IPS-NIHi7 (cell line): ENCODE measurements around the gene RAP1GAP2.
"Not testable (repeated sequence)": the region's sequence is repeated elsewhere in the genome, so short reads cannot be mapped to it uniquely, and the experiment has no call there.

Experiments
- DNase-seq: peaks from one replicate; pipeline ENCODE4 v3.0.0; 2012; ENCODE audit warnings: mixed read lengths; ENCODE audit errors: extremely low spot score

Gene RAP1GAP2

DNA sequence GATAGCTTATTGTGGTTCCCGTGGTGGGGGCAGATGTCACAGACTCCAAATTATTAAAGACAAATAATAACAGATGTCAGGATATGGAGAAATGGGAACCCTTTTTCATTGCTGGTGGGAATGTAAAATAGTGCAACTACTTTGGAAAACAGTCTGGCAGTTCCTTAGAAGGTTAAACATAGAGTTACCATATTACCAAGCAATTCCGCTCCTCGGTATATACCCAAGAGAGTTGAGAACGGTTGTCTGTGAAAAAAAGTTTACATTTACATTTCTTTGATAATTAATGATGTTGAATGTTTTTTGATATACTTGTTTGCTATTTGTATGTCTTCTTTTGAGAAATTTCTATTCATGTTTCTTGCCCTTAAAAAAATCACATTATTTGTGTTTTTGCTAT is 226.0 kb downstream of the RAP1GAP2 start:
- DNase-seq = no peak

- no peak for DNase-seq
Observed at GRCh38 chr17:3024346-3024745, 228.1 kb downstream of the RAP1GAP2 start.

DNA sequence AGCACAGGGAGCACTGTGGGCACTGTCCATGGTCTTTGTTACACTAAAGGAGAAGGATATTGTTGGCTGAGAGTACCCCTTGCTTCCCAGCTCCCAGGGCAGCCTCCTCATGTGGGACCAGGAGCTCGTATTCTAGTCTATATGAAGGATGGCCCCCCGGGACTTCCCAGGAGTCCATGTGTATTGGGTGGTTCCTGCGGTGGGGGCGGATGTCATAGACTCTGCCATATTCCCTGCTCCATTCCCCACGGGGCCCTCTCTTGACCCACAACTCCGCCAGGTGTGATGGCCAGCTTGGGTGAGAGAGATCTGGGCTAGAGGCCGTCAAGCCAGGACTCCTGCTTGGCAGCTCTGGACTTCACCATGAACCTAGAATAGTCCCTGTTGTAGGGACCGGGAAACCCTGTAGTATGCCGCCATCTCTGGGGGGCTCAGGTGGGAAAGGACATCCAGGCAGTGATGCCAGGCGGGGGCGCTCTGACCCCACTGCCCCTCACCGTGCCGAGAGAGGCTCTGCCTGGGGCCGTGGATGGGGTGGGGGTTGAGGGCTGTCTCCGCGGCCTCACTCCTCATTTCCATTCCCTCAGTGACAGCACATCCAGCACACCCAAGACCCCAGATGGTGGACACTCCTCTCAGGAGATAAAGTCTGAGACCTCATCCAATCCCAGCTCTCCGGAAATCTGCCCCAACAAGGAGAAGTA is 229.3 kb downstream of the RAP1GAP2 start:
- no peak for DNase-seq

- no peak for DNase-seq
Observed at GRCh38 chr17:3026125-3026855, 230.1 kb downstream of the RAP1GAP2 start.

GRCh38 chr17:3026856-3027751 is 230.9 kb downstream of the RAP1GAP2 start:
- no peak for DNase-seq

DNA sequence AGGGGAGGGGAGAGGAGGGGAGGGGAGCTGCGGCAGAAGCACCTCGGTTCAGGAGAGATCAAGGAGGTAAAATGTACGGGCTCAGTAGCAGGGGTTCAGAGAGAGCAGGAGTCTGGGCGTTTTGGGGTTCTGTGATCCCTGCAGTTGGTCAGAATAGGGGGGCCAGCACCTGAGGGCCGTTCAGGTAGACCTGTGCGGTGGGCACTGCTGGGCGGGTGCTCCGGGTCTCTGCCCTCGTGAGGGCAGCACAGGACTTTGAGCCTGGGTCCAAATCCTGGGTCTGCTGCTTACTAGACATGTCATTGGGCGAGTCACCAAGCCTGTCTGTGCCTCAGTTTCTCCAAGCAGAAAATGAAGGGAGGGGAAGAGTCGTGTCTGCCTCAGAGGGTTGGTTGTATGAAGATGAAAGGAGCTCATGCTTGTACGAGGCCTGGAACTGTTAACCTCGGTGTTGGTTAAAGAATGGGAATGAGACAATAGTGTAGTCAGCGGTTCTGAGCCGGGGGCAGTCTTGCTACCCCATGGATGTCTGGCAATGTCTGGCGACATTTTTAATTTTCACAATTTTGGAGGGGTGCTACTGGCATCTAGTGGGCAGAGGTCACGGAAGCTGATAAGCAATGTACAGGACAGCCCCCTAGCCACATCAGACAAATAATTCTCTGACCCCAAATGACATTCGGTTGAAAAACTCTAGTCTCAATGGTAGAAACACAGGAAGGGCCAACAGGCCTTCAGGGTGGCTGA is 231.7 kb downstream of the RAP1GAP2 start:
- DNase-seq = no peak

GRCh38 chr17:3029213-3029913 is 233.1 kb downstream of the RAP1GAP2 start:
- DNase-seq = no peak

- DNase-seq = no peak
Observed at GRCh38 chr17:3030096-3030495, 233.9 kb downstream of the RAP1GAP2 start.

DNA sequence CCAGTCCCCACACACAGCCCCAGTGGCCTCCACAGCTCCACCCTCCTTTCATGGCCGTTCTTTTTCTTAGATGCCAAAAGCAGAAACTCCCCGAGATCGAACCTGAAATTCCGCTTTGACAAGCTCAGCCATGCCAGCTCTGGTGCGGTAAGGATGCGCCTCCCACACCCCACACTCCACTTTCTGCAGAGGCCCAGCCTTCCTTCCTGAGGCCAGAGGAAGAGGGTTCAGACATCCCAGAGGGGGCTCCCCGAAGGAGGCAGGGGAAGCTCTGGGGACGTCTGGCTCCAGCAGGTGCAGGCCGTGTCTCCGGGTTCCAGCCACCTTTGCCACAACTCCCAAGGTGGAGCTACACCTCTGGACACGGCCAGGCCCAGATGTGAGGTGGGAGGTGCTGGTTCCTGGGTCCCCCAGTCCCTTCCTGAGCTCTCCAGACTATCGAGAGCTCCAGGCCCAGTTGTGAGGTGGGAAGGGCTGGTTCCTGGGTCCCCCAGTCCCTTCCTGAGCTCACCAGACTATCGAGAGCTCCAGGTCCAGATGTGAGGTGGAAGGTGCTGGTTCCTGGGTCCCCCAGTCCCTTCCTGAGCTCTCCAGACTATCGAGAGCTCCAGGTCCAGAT is 234.7 kb downstream of the RAP1GAP2 start:
- DNase-seq = not testable (repeated sequence)

DNA sequence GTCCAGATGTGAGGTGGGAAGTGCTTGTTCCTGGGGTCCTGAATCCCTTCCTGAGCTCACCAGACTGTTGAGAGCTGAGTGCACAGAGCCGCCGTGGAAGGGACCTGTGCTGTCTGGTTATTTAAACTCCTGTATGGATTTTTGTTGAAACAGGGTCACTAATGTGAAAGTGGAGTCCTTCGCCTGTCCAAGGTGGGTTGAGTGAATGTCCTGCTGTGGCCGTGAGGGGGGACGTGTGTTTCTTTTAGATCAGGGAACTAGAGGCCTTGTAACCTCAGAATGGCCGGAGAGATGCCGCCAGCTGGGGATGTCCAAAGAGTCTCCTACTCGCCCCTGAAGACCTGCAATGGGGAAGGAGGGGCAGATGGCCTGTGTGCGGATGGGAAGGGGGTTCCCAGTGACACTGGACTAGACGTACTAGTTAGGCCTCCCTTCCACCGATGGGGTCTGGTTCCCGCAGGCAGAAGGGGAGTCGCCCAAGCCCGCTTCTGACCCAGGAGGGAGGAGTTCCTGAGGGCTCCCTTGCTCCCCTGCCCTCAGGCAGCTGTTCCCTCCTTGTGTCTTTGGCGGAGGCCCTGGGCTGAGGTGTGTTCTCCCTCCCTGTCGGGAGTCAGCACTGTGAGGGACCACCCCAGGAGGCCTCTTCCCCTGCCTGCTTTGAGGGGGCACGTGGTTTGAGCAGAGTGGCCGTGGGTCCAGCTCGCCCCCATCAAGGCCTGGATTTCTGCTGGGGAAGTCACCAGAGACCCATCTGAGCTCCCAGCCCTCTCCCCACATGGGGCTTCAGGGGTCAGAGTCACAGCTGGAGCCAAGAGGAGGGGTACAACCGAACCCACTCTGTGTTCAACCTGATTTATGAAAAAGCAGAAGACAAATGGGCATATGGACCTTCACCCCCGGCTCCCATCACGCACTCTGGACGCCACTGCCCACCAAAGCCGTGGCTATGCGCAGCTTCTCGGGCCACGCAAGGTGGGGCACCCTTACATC is 236.3 kb downstream of the RAP1GAP2 start:
- DNase-seq = no peak

- DNase-seq = peak; percentile 5
Observed at GRCh38 chr17:3033248-3033640, 237.0 kb downstream of the RAP1GAP2 start.

DNA sequence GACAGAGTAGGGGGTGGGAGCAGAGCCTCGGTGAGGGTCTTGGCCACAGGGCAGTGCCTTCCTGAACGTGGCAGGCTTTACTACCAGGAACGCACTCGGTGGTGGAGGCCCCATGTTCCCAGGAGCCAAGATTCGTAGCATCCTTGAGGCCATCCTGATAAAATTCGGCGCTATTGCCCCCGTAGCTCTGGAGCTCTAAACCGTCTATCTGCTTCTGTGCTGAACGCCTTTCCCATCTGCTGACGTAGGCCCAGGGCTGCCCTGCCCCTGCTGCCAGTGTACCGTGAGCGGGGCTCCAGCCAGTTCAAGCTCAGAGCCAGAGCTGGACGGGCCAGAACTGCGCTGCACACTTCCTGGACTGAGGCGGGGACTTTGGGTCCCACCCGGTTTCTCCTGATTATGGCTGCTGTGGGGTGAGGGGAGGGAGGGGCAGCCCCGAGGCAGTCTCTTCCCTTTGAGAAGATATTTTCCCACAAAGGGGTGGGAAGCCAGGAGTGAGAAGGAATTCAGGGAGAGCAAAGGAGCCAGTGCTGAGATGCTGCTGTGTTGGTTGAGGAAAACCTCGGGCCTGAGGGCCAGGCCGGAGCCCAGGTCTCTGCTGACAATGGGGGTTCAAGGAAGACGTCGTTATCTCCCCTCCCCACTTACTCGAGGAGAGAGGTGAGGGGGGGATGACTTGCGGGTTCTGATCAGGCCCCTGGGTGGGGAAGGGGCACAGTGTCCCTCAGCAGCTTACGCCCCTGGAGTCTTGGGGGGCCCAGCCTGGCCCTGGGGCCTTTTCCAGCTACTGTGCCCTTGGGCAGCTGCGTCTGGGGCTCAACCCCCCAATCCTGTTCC is 237.7 kb downstream of the RAP1GAP2 start:
- peak; percentile 6 for DNase-seq

GRCh38 chr17:3034578-3034920 is 238.3 kb downstream of the RAP1GAP2 start:
- no peak for DNase-seq

GRCh38 chr17:3035256-3035967 is 239.2 kb downstream of the RAP1GAP2 start:
- DNase-seq = peak; percentile 6

DNA sequence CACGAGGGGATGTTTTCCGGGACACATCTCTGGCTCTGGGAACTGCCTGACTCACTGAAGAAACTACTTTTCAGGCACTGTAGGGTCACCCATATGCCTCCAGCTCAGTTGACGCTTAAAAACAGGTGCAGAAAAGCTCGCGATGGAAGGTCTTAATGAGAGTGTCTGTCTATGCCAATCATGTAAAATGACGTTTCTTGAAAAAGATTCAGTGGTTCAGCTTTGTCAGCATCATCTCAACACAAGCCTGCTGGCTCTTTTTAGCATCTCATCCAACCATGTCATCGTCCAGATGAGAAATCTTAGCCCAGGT is 239.7 kb downstream of the RAP1GAP2 start:
- no peak for DNase-seq

DNA sequence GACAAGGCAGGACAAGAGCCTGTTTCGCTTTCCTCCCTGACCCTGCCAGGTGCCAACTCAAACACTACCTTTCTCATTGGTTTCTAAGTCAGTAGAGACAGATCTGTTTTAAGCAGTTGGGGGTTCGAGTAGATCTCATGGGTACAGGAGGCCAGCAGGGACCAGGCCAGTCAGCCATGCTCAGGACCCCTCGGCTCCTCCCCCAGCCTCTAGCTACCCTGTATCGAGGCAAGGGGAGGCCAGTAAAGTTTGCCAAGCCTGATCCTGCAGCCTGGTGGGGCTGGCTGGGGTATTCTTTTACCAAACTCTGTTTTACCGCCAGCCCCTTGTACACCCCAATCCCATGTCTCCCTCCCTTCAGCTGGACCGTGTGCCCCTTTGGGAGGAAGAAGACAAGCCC is 240.6 kb downstream of the RAP1GAP2 start:
- peak; percentile 8 for DNase-seq

- DNase-seq = no peak
Observed at GRCh38 chr17:3037259-3037658, 241.0 kb downstream of the RAP1GAP2 start.

DNA sequence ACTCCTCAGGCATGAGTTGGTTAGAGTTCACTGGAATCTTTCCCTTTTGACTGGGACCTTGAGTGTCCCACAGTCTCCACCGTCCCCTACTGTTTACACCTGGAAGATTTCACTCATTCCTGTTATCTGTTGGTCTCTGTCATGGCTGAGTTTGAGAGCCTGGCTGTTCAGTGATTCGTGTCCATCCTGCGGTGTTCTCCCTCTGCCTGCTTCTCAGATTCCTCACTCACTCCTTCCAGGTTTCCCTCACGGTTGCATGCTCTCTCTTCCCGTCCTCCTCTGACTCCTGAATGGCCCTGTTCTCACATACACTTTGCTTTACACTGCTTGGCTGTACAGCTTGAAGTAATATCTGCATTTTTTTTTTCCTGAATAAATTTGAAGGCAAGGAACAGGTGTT is 242.7 kb downstream of the RAP1GAP2 start:
- peak; percentile 10 for DNase-seq
